PFSK-1 (cell line): ENCODE results near the gene NHERF2.

Source experiments
- POLR2AphosphoS5 ChIP-seq: IDR thresholded peaks from 2 replicates; pipeline ENCODE4 v1.6.1; 2012; ENCODE audit warnings: low read depth, mild to moderate bottlenecking, control low read depth, low read length, moderate library complexity
- SIN3A ChIP-seq: IDR thresholded peaks from 2 replicates; pipeline ENCODE4 v1.6.1; 2012; ENCODE audit warnings: mild to moderate bottlenecking, low read length, moderate library complexity, borderline replicate concordance; ENCODE audit not compliant: insufficient read depth
- TAF1 ChIP-seq: IDR thresholded peaks from 2 replicates; pipeline ENCODE4 v1.6.1; 2012; ENCODE audit warnings: low read length, control low read depth, borderline replicate concordance; ENCODE audit not compliant: insufficient read depth
- TF ChIP-seq, protein P1 (sequence below), 2 experiments: IDR thresholded peaks; 2 replicates each; pipeline versions ENCODE4 v1.6.1 to v1.8.0; 2011 to 2012; ENCODE audit warnings: low read depth in 2 of 2, low read length in 2 of 2, control low read depth in 1 of 2, inconsistent platforms in 1 of 2, mild to moderate bottlenecking in 1 of 2, moderate library complexity in 1 of 2; ENCODE audit not compliant: insufficient read depth in 1 of 2

GRCh38 chr16:1999866-2000514, 26.7 kb upstream of the NHERF2 start:
- TF ChIP-seq, protein P1, sequence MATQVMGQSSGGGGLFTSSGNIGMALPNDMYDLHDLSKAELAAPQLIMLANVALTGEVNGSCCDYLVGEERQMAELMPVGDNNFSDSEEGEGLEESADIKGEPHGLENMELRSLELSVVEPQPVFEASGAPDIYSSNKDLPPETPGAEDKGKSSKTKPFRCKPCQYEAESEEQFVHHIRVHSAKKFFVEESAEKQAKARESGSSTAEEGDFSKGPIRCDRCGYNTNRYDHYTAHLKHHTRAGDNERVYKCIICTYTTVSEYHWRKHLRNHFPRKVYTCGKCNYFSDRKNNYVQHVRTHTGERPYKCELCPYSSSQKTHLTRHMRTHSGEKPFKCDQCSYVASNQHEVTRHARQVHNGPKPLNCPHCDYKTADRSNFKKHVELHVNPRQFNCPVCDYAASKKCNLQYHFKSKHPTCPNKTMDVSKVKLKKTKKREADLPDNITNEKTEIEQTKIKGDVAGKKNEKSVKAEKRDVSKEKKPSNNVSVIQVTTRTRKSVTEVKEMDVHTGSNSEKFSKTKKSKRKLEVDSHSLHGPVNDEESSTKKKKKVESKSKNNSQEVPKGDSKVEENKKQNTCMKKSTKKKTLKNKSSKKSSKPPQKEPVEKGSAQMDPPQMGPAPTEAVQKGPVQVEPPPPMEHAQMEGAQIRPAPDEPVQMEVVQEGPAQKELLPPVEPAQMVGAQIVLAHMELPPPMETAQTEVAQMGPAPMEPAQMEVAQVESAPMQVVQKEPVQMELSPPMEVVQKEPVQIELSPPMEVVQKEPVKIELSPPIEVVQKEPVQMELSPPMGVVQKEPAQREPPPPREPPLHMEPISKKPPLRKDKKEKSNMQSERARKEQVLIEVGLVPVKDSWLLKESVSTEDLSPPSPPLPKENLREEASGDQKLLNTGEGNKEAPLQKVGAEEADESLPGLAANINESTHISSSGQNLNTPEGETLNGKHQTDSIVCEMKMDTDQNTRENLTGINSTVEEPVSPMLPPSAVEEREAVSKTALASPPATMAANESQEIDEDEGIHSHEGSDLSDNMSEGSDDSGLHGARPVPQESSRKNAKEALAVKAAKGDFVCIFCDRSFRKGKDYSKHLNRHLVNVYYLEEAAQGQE (IDR thresholded peaks at IDR 0.05; ENCODE audit: insufficient read depth in 1 of 2, low read depth in 2 of 2, low read length in 2 of 2) = no peak
- TF ChIP-seq POLR2AphosphoS5 (no peak), TAF1 (no peak), SIN3A (no peak)
